HEK293T (cell line): ENCODE measurements around the gene MAPK12.

Experiments
- ELF4 ChIP-seq: fragments of 450-650 bp; IDR thresholded peaks from 2 replicates; pipeline ENCODE4 v1.6.1; 2017; ENCODE audit warnings: antibody characterized with exemption
- FOXA1 ChIP-seq: fragments of 450-650 bp; IDR thresholded peaks from 2 replicates; pipeline ENCODE4 v1.6.1; 2016; ENCODE audit warnings: mild to moderate bottlenecking
- FOXK2 ChIP-seq: fragments of 450-650 bp; IDR thresholded peaks from 2 replicates; pipeline ENCODE4 v1.6.1; 2016; ENCODE audit warnings: mild to moderate bottlenecking
- FOXM1 ChIP-seq: fragments of 450-650 bp; IDR thresholded peaks from 2 replicates; pipeline ENCODE4 v1.6.1; 2017; ENCODE audit warnings: mild to moderate bottlenecking, borderline replicate concordance
- L3MBTL2 ChIP-seq: fragments of 450-650 bp; conservative IDR thresholded peaks from 2 replicates; pipeline ENCODE4 v1.6.1; 2016; ENCODE audit warnings: mild to moderate bottlenecking
- TF ChIP-seq, protein P1 (sequence below): fragments of 450-650 bp; IDR thresholded peaks from 2 replicates; pipeline ENCODE4 v1.6.1; 2016

GRCh38 chr22:50247748-50248147, 13.7 kb downstream of the MAPK12 start:
- TF ChIP-seq FOXK2 (no peak), FOXA1 (no peak), FOXM1 (no peak), ELF4 (no peak), L3MBTL2 (no peak)
- TF ChIP-seq, protein P1, sequence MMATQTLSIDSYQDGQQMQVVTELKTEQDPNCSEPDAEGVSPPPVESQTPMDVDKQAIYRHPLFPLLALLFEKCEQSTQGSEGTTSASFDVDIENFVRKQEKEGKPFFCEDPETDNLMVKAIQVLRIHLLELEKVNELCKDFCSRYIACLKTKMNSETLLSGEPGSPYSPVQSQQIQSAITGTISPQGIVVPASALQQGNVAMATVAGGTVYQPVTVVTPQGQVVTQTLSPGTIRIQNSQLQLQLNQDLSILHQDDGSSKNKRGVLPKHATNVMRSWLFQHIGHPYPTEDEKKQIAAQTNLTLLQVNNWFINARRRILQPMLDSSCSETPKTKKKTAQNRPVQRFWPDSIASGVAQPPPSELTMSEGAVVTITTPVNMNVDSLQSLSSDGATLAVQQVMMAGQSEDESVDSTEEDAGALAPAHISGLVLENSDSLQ: no peak
